ENCODE data around the gene AP5S1. TPM values are rescaled to one million over a fixed set of nuclear protein-coding genes. Genes with fewer than 3 reads are reported as not detected.
A peak's percentile ranks its signal among the peaks of the same experiment; 100 is the strongest.

The AP5S1 gene
- total RNA-seq, 1 experiment from 2014 or later: 18.3 TPM

- Histone ChIP-seq H2AFZ (no peak overlapping the region), H3K4me1 (replicated peaks; ENCODE audit: insufficient read depth) (peaks cover 20% of the 10 kb centered on the region), H3K36me3 (ENCODE audit: low read depth) (no peaks in the 10 kb centered on the region), H3K27ac (no peak overlapping the region), H4K20me1 (ENCODE audit: insufficient read depth) (peaks cover 23% of the 10 kb centered on the region), H3K9me2 (ENCODE audit: insufficient read depth) (no peaks in the 10 kb centered on the region), H3K4me2 (no peak overlapping the region), H3K27me3 (ENCODE audit: insufficient read depth, low read depth) (no peaks in the 10 kb centered on the region), H3K9me3 (ENCODE audit: insufficient read depth, low read depth) (no peaks in the 10 kb centered on the region), H3F3A (ENCODE audit: insufficient read depth, low read depth) (peaks cover 16% of the 10 kb centered on the region; the same call in 1 of the 2 replicates), H3K4me3 (no peak overlapping the region), H3K79me2 (ENCODE audit: low read depth) (peaks cover 9% of the 10 kb centered on the region)
- ChIA-PET CTCF (no interaction called here), POLR2A (ENCODE audit: unreplicated experiment) (no interaction called here)
- BruUV-seq (replicated peaks): no TSS peak
- intact Hi-C loops (cut with micrococcal nuclease; ENCODE audit: unreplicated experiment): no loop called here
- TF ChIP-seq EZH2 (IDR thresholded peaks at IDR 0.05; ENCODE audit: low read depth) (no peak), CTCF (conservative IDR thresholded peaks at IDR 0.05) (no peak)
- DNase-seq: no peak
Measured at GRCh38 chr20:3778976-3779375, 41.4 kb upstream of the AP5S1 start.

- H3K4me1 ChIP-seq (replicated peaks; ENCODE audit: insufficient read depth): peaks cover 34% of the 10 kb centered on the region
- peaks cover 30% of the 10 kb centered on the region for H3K79me2 ChIP-seq (ENCODE audit: low read depth)
- H3K36me3 ChIP-seq (ENCODE audit: low read depth): no peaks in the 10 kb centered on the region
- BruUV-seq (replicated peaks): no TSS peak
- H3K4me3 ChIP-seq: peak within 1 kb of the TSS; percentile 65
- peak within 1 kb of the TSS; percentile 84 for H3K4me2 ChIP-seq
- peak; percentile 75 for TF ChIP-seq CTCF (conservative IDR thresholded peaks at IDR 0.05)
- TF ChIP-seq EZH2 (IDR thresholded peaks at IDR 0.05; ENCODE audit: low read depth): no peak
- H2AFZ ChIP-seq: peak within 1 kb of the TSS; percentile 71
- CTCF ChIA-PET: interaction anchor here (0.9 to 1.6 kb wide), 4 partner anchors 13 to 218 kb away, joined by 3 to 7 read pairs (median 5); partner anchors contain the start of gene ADISSP
- H3K9me2 ChIP-seq (ENCODE audit: insufficient read depth): no peaks in the 10 kb centered on the region
- intact Hi-C loops (cut with micrococcal nuclease; ENCODE audit: unreplicated experiment): loop anchor here (1.0 to 10.0 kb wide), 6 partner anchors 13 to 323 kb away; partner anchors contain the start of gene RNF24
- no peak within 1 kb of the TSS for H3K27ac ChIP-seq
- H3K9me3 ChIP-seq (ENCODE audit: insufficient read depth, low read depth): no peaks in the 10 kb centered on the region
- H3K27me3 ChIP-seq (ENCODE audit: insufficient read depth, low read depth): no peaks in the 10 kb centered on the region
- POLR2A ChIA-PET (ENCODE audit: unreplicated experiment): interaction anchor here (0.5 to 0.8 kb wide), 3 partner anchors 13 to 819 kb away, joined by 3 to 5 read pairs (median 3); partner anchors contain the start of genes ADISSP and AP5S1
- H3F3A ChIP-seq (ENCODE audit: insufficient read depth, low read depth): peaks cover 16% of the 10 kb centered on the region; the same call in 1 of the 2 replicates
- DNase-seq: peak; percentile 85 to 94
- H4K20me1 ChIP-seq (ENCODE audit: insufficient read depth): peaks cover 38% of the 10 kb centered on the region
Measured at GRCh38 chr20:3781153-3781910, 39.0 kb upstream of the AP5S1 start, which contains the start of gene SPEF1. Gene SPEF1 (minus strand): TSS chr20:3781448. CDS start chr20:3781287, 161 bp downstream.

GRCh38 chr20:3782597-3782996 is 37.8 kb upstream of the AP5S1 start:
- no peak for TF ChIP-seq CTCF (conservative IDR thresholded peaks at IDR 0.05)
- no peak for TF ChIP-seq EZH2 (IDR thresholded peaks at IDR 0.05; ENCODE audit: low read depth)
- H3K27ac ChIP-seq: no peak overlapping the region
- H4K20me1 ChIP-seq (ENCODE audit: insufficient read depth): peaks cover 38% of the 10 kb centered on the region
- POLR2A ChIA-PET (ENCODE audit: unreplicated experiment): no interaction called here
- H3K4me1 ChIP-seq (replicated peaks; ENCODE audit: insufficient read depth): peaks cover 42% of the 10 kb centered on the region
- H3K36me3 ChIP-seq (ENCODE audit: low read depth): no peaks in the 10 kb centered on the region
- H3K4me2 ChIP-seq: 0 out of 2 replicates have a peak overlapping the region, but pooled peaks have one; percentile 97
- H3K9me3 ChIP-seq (ENCODE audit: insufficient read depth, low read depth): no peaks in the 10 kb centered on the region
- H3K4me3 ChIP-seq: no peak overlapping the region
- CTCF ChIA-PET: interaction anchor here (0.6 kb wide), 1 partner anchor 43 kb away, joined by 3 read pairs; no protein-coding TSS in a partner anchor
- H3F3A ChIP-seq (ENCODE audit: insufficient read depth, low read depth): peaks cover 23% of the 10 kb centered on the region
- BruUV-seq (replicated peaks): no TSS peak
- H3K27me3 ChIP-seq (ENCODE audit: insufficient read depth, low read depth): no peaks in the 10 kb centered on the region
- no peak for DNase-seq
- intact Hi-C loops (cut with micrococcal nuclease; ENCODE audit: unreplicated experiment): loop anchor here (5.0 to 10.0 kb wide), 3 partner anchors 105 to 322 kb away; partner anchors contain the start of gene RNF24
- H3K79me2 ChIP-seq (ENCODE audit: low read depth): peaks cover 34% of the 10 kb centered on the region
- H2AFZ ChIP-seq: no peak overlapping the region
- no peaks in the 10 kb centered on the region for H3K9me2 ChIP-seq (ENCODE audit: insufficient read depth)

Data from PC-9 (cell line).